HCT116 (cell line): ENCODE results near the gene WDR27. TPM values are rescaled to one million over a fixed set of nuclear protein-coding genes. Genes with fewer than 3 reads are reported as not detected.

Source experiments
- ATAC-seq: fragments of 200-7000 bp; cut with Tn5 transposase; 2 replicates; pipeline ENCODE4 v1.9.1; 2020; ENCODE audit warnings: mild to moderate bottlenecking, moderate library complexity
- BruUV-seq: library from RNA; stranded (reverse); fragments of 400-500 nt; replicated peaks from 2 replicates; lab custom pipeline; 2021; lab: Mats Ljungman, UMichigan
- CTCF ChIA-PET: fragments of 300-600 bp; sonication (Branson Sonifier 250); formaldehyde crosslinking; loops from one replicate; lab custom pipeline; 2021; ENCODE audit warnings: antibody characterized with exemption; lab: Charles Lee
- POLR2A ChIA-PET: fragments of 300-600, 350-600 bp; sonication (Branson Sonifier 250); formaldehyde crosslinking; loops from one replicate; lab custom pipeline; 2021; ENCODE audit warnings: antibody characterized with exemption; lab: Charles Lee
- RAD21 ChIA-PET, 2 experiments: fragments of 300-600 bp; sonication (Branson Sonifier 250); formaldehyde crosslinking; loops; one replicate each; lab custom pipeline; 2023; ENCODE audit warnings: low total read pairs in 2 of 2; ENCODE audit not compliant: uncharacterized antibody in 2 of 2, unreplicated experiment in 2 of 2, low non-redundant PET in 1 of 2; lab: Charles Lee
- DNase-seq: peaks from one replicate; pipeline ENCODE4 v3.0.0-alpha.2; 2010; ENCODE audit warnings: low read depth, low spot score
- H2AFZ ChIP-seq: fragments of 200-600 bp; shearing (Covaris generic), sonication (generic); 2 replicates; pipeline ENCODE4 v1.6.1; 2017; ENCODE audit warnings: low read depth, mixed run types, mixed read lengths, antibody characterized with exemption, low read length; ENCODE audit not compliant: poor library complexity, severe bottlenecking
- H3K27ac ChIP-seq: 2 replicates; pipeline ENCODE4 v1.5.1; 2012; ENCODE audit warnings: low read depth, low read length
- H3K27me3 ChIP-seq: fragments of 200-600 bp; sonication (generic); 2 replicates; pipeline ENCODE4 v1.6.1; 2016; ENCODE audit warnings: mixed run types, low read length, mixed read lengths; ENCODE audit not compliant: insufficient read depth
- H3K36me3 ChIP-seq, 2 experiments: fragments of 200-500 bp in 1 of 2; fragments of 200-600 bp in 1 of 2; sonication (Bioruptor generic) in 1 of 2; sonication (generic) in 1 of 2; 2 replicates each; pipeline versions ENCODE4 v1.5.1 to v1.6.1; 2014 to 2016; ENCODE audit warnings: low read length in 2 of 2, inconsistent platforms in 1 of 2, mixed read lengths in 1 of 2, mixed run types in 1 of 2; ENCODE audit not compliant: insufficient read depth in 2 of 2, control insufficient read depth in 1 of 2
- H3K4me1 ChIP-seq, 2 experiments: fragments of 200-600 bp in 1 of 2; sonication (generic) in 1 of 2; 2 replicates each; pipeline versions ENCODE4 v1.5.1 to v1.6.1; 2012 to 2017; ENCODE audit warnings: low read length in 2 of 2, inconsistent platforms in 1 of 2, mild to moderate bottlenecking in 1 of 2, mixed read lengths in 1 of 2, mixed run types in 1 of 2, moderate library complexity in 1 of 2; ENCODE audit not compliant: insufficient read depth in 2 of 2, control insufficient read depth in 1 of 2
- H3K4me2 ChIP-seq: fragments of 200-600 bp; sonication (generic); 2 replicates; pipeline ENCODE4 v1.6.1; 2017; ENCODE audit warnings: mixed run types, low read length, mixed read lengths
- H3K4me3 ChIP-seq, 2 experiments: fragments of 200-600 bp in 1 of 2; sonication (generic) in 1 of 2; replicated peaks in 1 of 2; 2 replicates each; pipeline ENCODE4 v1.5.1; 2011 to 2016; ENCODE audit warnings: low read length in 2 of 2, control low read depth in 1 of 2, low read depth in 1 of 2, mild to moderate bottlenecking in 1 of 2, mixed read lengths in 1 of 2, mixed run types in 1 of 2
- H3K79me2 ChIP-seq: fragments of 200-600 bp; sonication (generic); 2 replicates; pipeline ENCODE4 v1.6.1; 2017; ENCODE audit warnings: mild to moderate bottlenecking, mixed run types, low read length, moderate library complexity, mixed read lengths; ENCODE audit not compliant: insufficient read depth
- H3K9ac ChIP-seq: fragments of 200-600 bp; sonication (generic); 2 replicates; pipeline ENCODE4 v1.6.1; 2016; ENCODE audit warnings: low read length, mixed read lengths
- H3K9me2 ChIP-seq: fragments of 200-600 bp; sonication (generic), shearing (Covaris generic); 2 replicates; pipeline ENCODE4 v1.6.1; 2017; ENCODE audit warnings: mixed run types, mild to moderate bottlenecking, moderate library complexity; ENCODE audit not compliant: insufficient read depth
- H3K9me3 ChIP-seq, 2 experiments: fragments of 200-500 bp in 1 of 2; fragments of 200-600 bp in 1 of 2; sonication (Bioruptor generic) in 1 of 2; sonication (generic) in 1 of 2; 2 replicates each; pipeline ENCODE4 v1.6.1; 2014 to 2017; ENCODE audit warnings: low read length in 2 of 2, mixed read lengths in 2 of 2, inconsistent platforms in 1 of 2, low read depth in 1 of 2, mild to moderate bottlenecking in 1 of 2, mixed run types in 1 of 2, moderate library complexity in 1 of 2; ENCODE audit not compliant: control insufficient read depth in 1 of 2, insufficient read depth in 1 of 2
- H4K20me1 ChIP-seq: fragments of 200-600 bp; sonication (generic), shearing (Covaris generic); 2 replicates; pipeline ENCODE4 v1.6.1; 2017; ENCODE audit warnings: mixed run types, mild to moderate bottlenecking, moderate library complexity; ENCODE audit not compliant: insufficient read depth
- CBX3 ChIP-seq: IDR thresholded peaks from 2 replicates; pipeline ENCODE4 v1.6.1; 2012; ENCODE audit warnings: low read depth
- CEBPB ChIP-seq: IDR thresholded peaks from 2 replicates; pipeline ENCODE4 v1.6.1; 2012; ENCODE audit warnings: low read depth
- EGR1 ChIP-seq: IDR thresholded peaks from 2 replicates; pipeline ENCODE4 v1.6.1; 2012; ENCODE audit warnings: low read depth
- EZH2 ChIP-seq: fragments of 200-600 bp; sonication (generic); IDR thresholded peaks from 2 replicates; pipeline ENCODE4 v1.6.1; 2017; ENCODE audit warnings: antibody characterized with exemption, mixed run types
- JUND ChIP-seq: IDR thresholded peaks from 2 replicates; pipeline ENCODE4 v1.6.1; 2012
- POLR2AphosphoS5 ChIP-seq: IDR thresholded peaks from 2 replicates; pipeline ENCODE4 v1.6.1; 2011; ENCODE audit warnings: mild to moderate bottlenecking, low read depth, low read length, moderate library complexity
- RAD21 ChIP-seq: IDR thresholded peaks from 2 replicates; pipeline ENCODE4 v1.6.1; 2012; ENCODE audit warnings: low read depth, mild to moderate bottlenecking
- SIN3A ChIP-seq: IDR thresholded peaks from 2 replicates; pipeline ENCODE4 v1.6.1; 2012; ENCODE audit warnings: low read depth
- SRF ChIP-seq: IDR thresholded peaks from 2 replicates; pipeline ENCODE4 v1.6.1; 2012; ENCODE audit warnings: low read depth
- TCF7L2 ChIP-seq: IDR thresholded peaks from 2 replicates; pipeline ENCODE4 v1.7.0; 2011; ENCODE audit warnings: borderline replicate concordance, inconsistent platforms; ENCODE audit not compliant: insufficient read depth, insufficient read length; ENCODE audit errors: extremely low read depth
- YY1 ChIP-seq: IDR thresholded peaks from 2 replicates; pipeline ENCODE4 v1.6.1; 2011; ENCODE audit warnings: low read length, low read depth, moderate library complexity, mild to moderate bottlenecking; ENCODE audit not compliant: insufficient replicate concordance; ENCODE audit errors: extremely low read depth
- ZNF274 ChIP-seq: fragments of 200-500 bp; sonication (Bioruptor generic); IDR thresholded peaks from 2 replicates; pipeline ENCODE4 v1.6.1; 2014; ENCODE audit warnings: mild to moderate bottlenecking, low read depth, low read length, inconsistent platforms
- intact Hi-C: fragments of 100-400 bp; cut with micrococcal nuclease; formaldehyde crosslinking; loops from 2 replicates; pipeline ENCODE4 v1.10.0; 2022
- total RNA-seq: library from RNA; stranded (reverse); gene quantifications from one replicate; pipeline ENCODE4 v1.2.1, GENCODE V29; 2021; ENCODE audit not compliant: unreplicated experiment
- TF ChIP-seq, protein P1 (sequence below): IDR thresholded peaks from 2 replicates; pipeline ENCODE4 v1.6.1; 2012

Gene WDR27
- total RNA-seq, 1 experiment from 2014 or later = 60.6 TPM

DNA sequence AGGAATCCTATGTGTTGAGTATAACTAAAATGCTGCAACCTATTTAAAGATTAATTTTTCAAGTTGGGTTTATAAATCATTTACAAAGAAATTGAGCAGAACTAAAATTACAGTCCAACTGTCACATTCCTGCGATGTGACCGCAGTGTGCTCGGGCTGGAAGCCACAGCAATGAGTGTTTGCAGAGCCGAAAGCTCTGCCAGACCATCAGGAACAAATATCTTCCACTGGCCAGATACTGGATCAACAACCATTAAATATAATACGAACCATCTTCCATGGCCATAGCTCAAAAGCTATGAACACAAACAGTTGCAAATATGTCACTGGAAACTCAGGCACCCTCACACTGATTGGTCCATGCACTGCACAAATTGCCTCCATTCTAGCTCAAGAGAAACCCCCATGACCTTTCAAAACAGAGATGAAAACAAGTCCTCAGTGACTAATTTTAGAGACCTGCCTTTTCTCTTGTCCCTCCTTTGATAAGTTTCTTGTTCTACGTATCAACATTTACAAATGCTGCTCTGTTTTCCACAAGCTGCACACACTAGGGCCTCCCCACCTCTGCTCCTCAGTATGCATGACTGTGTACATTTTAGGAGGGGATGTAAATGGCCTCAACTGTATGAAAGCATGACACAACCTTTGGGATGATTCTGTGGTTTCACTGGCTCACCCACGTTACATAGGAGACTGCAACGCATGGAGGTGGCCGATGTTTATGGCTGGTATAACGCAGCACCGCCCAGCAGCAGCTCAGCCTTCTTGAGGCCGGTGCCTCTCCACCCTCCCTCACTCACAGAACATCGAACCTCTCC is 171.7 kb downstream of the WDR27 start (continued):
- no peak for TF ChIP-seq ZNF274
- TF ChIP-seq RAD21 = no peak
- TF ChIP-seq EZH2 = no peak

DNA sequence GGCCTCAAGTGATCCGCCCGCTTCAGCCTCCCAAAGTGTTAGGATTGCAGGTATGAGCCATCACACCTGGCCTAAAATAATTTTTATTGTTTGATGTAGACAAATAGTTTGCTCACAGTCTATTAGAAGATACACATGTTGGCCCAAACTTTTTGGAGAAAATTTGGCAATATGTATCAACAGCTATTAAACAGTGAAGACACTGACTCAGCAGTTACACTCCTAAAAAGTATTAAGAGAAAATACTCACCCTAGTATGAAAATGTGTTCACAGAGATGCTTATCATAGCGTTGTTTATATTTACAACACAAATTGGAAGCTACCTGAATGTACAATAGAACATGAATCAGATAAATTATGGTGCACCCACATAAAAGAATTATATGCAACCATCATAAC is 173.1 kb downstream of the WDR27 start:
- no peak overlapping the region for H3K4me3 ChIP-seq
- no peaks in the 10 kb centered on the region for H3K9me2 ChIP-seq
- no peak overlapping the region for H3K27ac ChIP-seq

More for the DNA sequence above, 173.1 kb downstream of the WDR27 start:
- ChIA-PET POLR2A (no interaction called here), CTCF (no interaction called here), RAD21 (no interaction called here)
- no peak overlapping the region for H3K9ac ChIP-seq
- H4K20me1 ChIP-seq = no peaks in the 10 kb centered on the region
- no peaks in the 10 kb centered on the region for H3K4me1 ChIP-seq
- no peaks in the 10 kb centered on the region for H3K27me3 ChIP-seq
- ATAC-seq (no peak), DNase-seq (no peak)
- no peaks in the 10 kb centered on the region for H3K36me3 ChIP-seq
- intact Hi-C loops = no loop called here
- no TSS peak for BruUV-seq
- TF ChIP-seq POLR2AphosphoS5 (no peak), TCF7L2 (no peak), EGR1 (no peak), JUND (no peak), YY1 (no peak), CEBPB (no peak), CBX3 (no peak), SIN3A (no peak), SRF (no peak)
- TF ChIP-seq, protein P1, sequence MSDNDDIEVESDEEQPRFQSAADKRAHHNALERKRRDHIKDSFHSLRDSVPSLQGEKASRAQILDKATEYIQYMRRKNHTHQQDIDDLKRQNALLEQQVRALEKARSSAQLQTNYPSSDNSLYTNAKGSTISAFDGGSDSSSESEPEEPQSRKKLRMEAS = no peak
- H3K79me2 ChIP-seq = no peaks in the 10 kb centered on the region
- no peak overlapping the region for H2AFZ ChIP-seq
- peaks cover 0 to 9% of the 10 kb centered on the region in 2 experiments; a peak in 2 of 4 replicates for H3K9me3 ChIP-seq
- no peak overlapping the region for H3K4me2 ChIP-seq
